ENCODE measurements around the gene PYURF. TPM values are rescaled to one million over a fixed set of nuclear protein-coding genes. Genes with fewer than 3 reads are reported as not detected.
"Not testable (repeated sequence)": the region's sequence is repeated elsewhere in the genome, so short reads cannot be mapped to it uniquely, and the experiment has no call there.

PYURF gene
- 118 and 187 TPM in 2 replicates for total RNA-seq (2014; rRNA removed; shearing (Covaris generic); ENCODE audit: low replicate concordance)

GRCh38 chr4:88523325-88524129 lies at the start of gene PYURF:
TSS of gene PYURF (minus strand) at chr4:88523776. CDS start at chr4:88523700, 76 bp downstream.
- H3K27me3 ChIP-seq = no peaks in the 10 kb centered on the region
- no peaks in the 10 kb centered on the region for H3K9me3 ChIP-seq
- peak; percentile 94 for DNase-seq
- peaks cover 19% of the 10 kb centered on the region for H3K36me3 ChIP-seq
- peak within 1 kb of the TSS; percentile 84 for H3K4me3 ChIP-seq

GRCh38 chr4:88570001-88570400 lies 46.4 kb upstream of the PYURF start:
- no peak for DNase-seq
- no peaks in the 10 kb centered on the region for H3K9me3 ChIP-seq
- H3K4me3 ChIP-seq = no peak overlapping the region
- no peaks in the 10 kb centered on the region for H3K36me3 ChIP-seq
- no peaks in the 10 kb centered on the region for H3K27me3 ChIP-seq

- DNase-seq = no peak
- Histone ChIP-seq H3K36me3 (no peaks in the 10 kb centered on the region), H3K27me3 (no peaks in the 10 kb centered on the region), H3K4me3 (no peak overlapping the region), H3K9me3 (no peaks in the 10 kb centered on the region)
Observed at GRCh38 chr4:88567591-88567990, 44.0 kb upstream of the PYURF start.

GRCh38 chr4:88549815-88550214 lies 26.2 kb upstream of the PYURF start:
- Histone ChIP-seq H3K9me3 (no peaks in the 10 kb centered on the region), H3K27me3 (no peaks in the 10 kb centered on the region), H3K4me3 (no peak overlapping the region), H3K36me3 (no peaks in the 10 kb centered on the region)
- no peak for DNase-seq

- not testable (repeated sequence) for H3K27me3 ChIP-seq, H3K4me3 ChIP-seq, H3K36me3 ChIP-seq, H3K9me3 ChIP-seq
- DNase-seq = peak; percentile 37
Observed at GRCh38 chr4:88539322-88540068, 15.9 kb upstream of the PYURF start.

GRCh38 chr4:88537709-88538108 lies 14.1 kb upstream of the PYURF start:
- Histone ChIP-seq H3K9me3 (no peaks in the 10 kb centered on the region), H3K27me3 (no peaks in the 10 kb centered on the region), H3K36me3 (no peaks in the 10 kb centered on the region), H3K4me3 (no peak overlapping the region)
- DNase-seq = no peak

GRCh38 chr4:88535090-88535755 lies 11.6 kb upstream of the PYURF start:
- DNase-seq = no peak
- Histone ChIP-seq H3K4me3 (no peak overlapping the region), H3K27me3 (no peaks in the 10 kb centered on the region), H3K36me3 (no peaks in the 10 kb centered on the region), H3K9me3 (no peaks in the 10 kb centered on the region)

- Histone ChIP-seq H3K4me3 (no peak overlapping the region), H3K27me3 (no peaks in the 10 kb centered on the region), H3K36me3 (no peaks in the 10 kb centered on the region), H3K9me3 (no peaks in the 10 kb centered on the region)
- DNase-seq = peak; percentile 16
Observed at GRCh38 chr4:88533937-88534750, 10.6 kb upstream of the PYURF start.

GRCh38 chr4:88533088-88533790 lies 9.7 kb upstream of the PYURF start:
- no peak for DNase-seq
- no peaks in the 10 kb centered on the region for H3K36me3 ChIP-seq
- no peak overlapping the region for H3K4me3 ChIP-seq
- no peaks in the 10 kb centered on the region for H3K9me3 ChIP-seq
- no peaks in the 10 kb centered on the region for H3K27me3 ChIP-seq

GRCh38 chr4:88531549-88531948 lies 8.0 kb upstream of the PYURF start:
- Histone ChIP-seq H3K36me3 (no peaks in the 10 kb centered on the region), H3K27me3 (no peaks in the 10 kb centered on the region), H3K4me3 (no peak overlapping the region), H3K9me3 (no peaks in the 10 kb centered on the region)
- DNase-seq = no peak

- no peaks in the 10 kb centered on the region for H3K9me3 ChIP-seq
- no peaks in the 10 kb centered on the region for H3K27me3 ChIP-seq
- H3K36me3 ChIP-seq = no peaks in the 10 kb centered on the region
- H3K4me3 ChIP-seq = no peak overlapping the region
- DNase-seq = no peak
Observed at GRCh38 chr4:88528861-88529260, 5.3 kb upstream of the PYURF start.

- H3K27me3 ChIP-seq = no peaks in the 10 kb centered on the region
- no peaks in the 10 kb centered on the region for H3K9me3 ChIP-seq
- no peak for DNase-seq
- H3K4me3 ChIP-seq = no peak overlapping the region
- H3K36me3 ChIP-seq = no peaks in the 10 kb centered on the region
Observed at GRCh38 chr4:88527787-88528186, 4.2 kb upstream of the PYURF start.

GRCh38 chr4:88526221-88526815 lies 2.7 kb upstream of the PYURF start:
- no peaks in the 10 kb centered on the region for H3K9me3 ChIP-seq
- DNase-seq = no peak

GRCh38 chr4:88524171-88524570 lies 595 bp upstream of the PYURF start:
- peaks cover 19% of the 10 kb centered on the region for H3K36me3 ChIP-seq
- H3K27me3 ChIP-seq = no peaks in the 10 kb centered on the region
- no peaks in the 10 kb centered on the region for H3K9me3 ChIP-seq
- DNase-seq = no peak
- H3K4me3 ChIP-seq = peak overlapping the region; percentile 84

More at GRCh38 chr4:88526221-88526815, 2.7 kb upstream of the PYURF start:
- H3K27me3 ChIP-seq = no peaks in the 10 kb centered on the region
- peaks cover 4% of the 10 kb centered on the region for H3K36me3 ChIP-seq
- H3K4me3 ChIP-seq = no peak overlapping the region

GRCh38 chr4:88522702-88523324 lies 763 bp downstream of the PYURF start:
- H3K36me3 ChIP-seq = peaks cover 19% of the 10 kb centered on the region
- peak; percentile 43 for DNase-seq
- peak overlapping the region; percentile 84 for H3K4me3 ChIP-seq
- no peaks in the 10 kb centered on the region for H3K27me3 ChIP-seq
- H3K9me3 ChIP-seq = no peaks in the 10 kb centered on the region

Data from MG63 (cell line).